ENCODE measurements around the gene SLC7A6OS. TPM values are rescaled to one million over a fixed set of nuclear protein-coding genes. Genes with fewer than 3 reads are reported as not detected.

SLC7A6OS gene
- total RNA-seq, 1 experiment from 2014 or later: 24.5 TPM

DNA sequence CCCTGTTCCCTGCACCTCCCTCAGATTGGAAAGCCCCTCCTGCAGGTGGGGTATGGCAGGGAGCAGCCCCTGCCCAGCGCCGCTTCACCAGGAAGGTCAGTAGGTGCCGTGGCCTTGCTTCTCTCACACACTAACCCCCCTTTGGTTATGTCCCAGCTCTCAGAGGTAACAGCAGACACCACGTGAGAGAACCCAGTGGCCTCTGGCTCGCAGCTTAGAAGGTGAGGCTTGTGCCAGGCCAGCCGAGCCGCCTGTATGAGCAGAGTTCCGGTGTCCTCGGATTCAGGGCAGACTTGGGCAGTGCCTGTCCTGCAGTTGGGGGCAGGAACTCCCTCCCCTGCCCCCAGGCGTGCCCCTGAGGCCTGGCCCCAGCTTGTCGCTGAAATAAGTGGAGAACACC is 47.2 kb upstream of the SLC7A6OS start:
- no peaks in the 10 kb centered on the region for H3K79me1 ChIP-seq (ENCODE audit: insufficient read depth, low read depth, low read length, poor library complexity, severe bottlenecking)
- Mint-ChIP-seq H3K4me1 (peaks cover 2 to 8% of the 10 kb centered on the region in 2 experiments; a peak in 1 of 4 replicates), H3K27me3 (ENCODE audit: low read depth) (no peaks in the 10 kb centered on the region; the same call in 1 of the 2 replicates), H3K36me3 (ENCODE audit: insufficient read depth in 1 of 3, low read depth in 3 of 3) (peaks cover 7 to 42% (median 36%) of the 10 kb centered on the region in 3 experiments; a peak in 6 of 7 replicates), H3K27ac (no peak overlapping the region), H3K4me3 (no peak overlapping the region), H3K9me3 (no peaks in the 10 kb centered on the region)
- H2BK120ac ChIP-seq (ENCODE audit: low read depth, low read length, poor library complexity, severe bottlenecking): no peak overlapping the region
- no peak overlapping the region for H3K56ac ChIP-seq (ENCODE audit: insufficient read length, low read depth, low read length)
- DNase-seq: no peak
- no peak overlapping the region for H3K27ac ChIP-seq (ENCODE audit: insufficient read length, low read depth, low read length)
- no peak overlapping the region for H3K4ac ChIP-seq (ENCODE audit: low read depth, low read length)
- no peaks in the 10 kb centered on the region for H3K9me3 ChIP-seq (ENCODE audit: control insufficient read depth, low read depth, low read length)
- H2BK12ac ChIP-seq (ENCODE audit: insufficient read length, low read depth, low read length): no peak overlapping the region
- no peak overlapping the region for H3T11ph ChIP-seq (ENCODE audit: low read length)
- H3K14ac ChIP-seq (ENCODE audit: insufficient read depth, low read length): no peak overlapping the region
- H2BK5ac ChIP-seq (ENCODE audit: insufficient read length, low read length): no peak overlapping the region
- H4K8ac ChIP-seq (replicated peaks; ENCODE audit: insufficient read length, low read depth, low read length): no peak overlapping the region
- H3K4me2 ChIP-seq (ENCODE audit: insufficient read depth, insufficient read length, low read length): no peak overlapping the region
- no peaks in the 10 kb centered on the region for H3K27me3 ChIP-seq (ENCODE audit: insufficient read depth, low read length)
- no peaks in the 10 kb centered on the region for H3K4me1 ChIP-seq (ENCODE audit: insufficient read depth, low read length)
- WGBS (ENCODE audit: extremely low coverage, insufficient read length, low lambda C conversion rate): no CpG with 5 or more reads among the region's 11 CpGs
- no peaks in the 10 kb centered on the region for H3K79me2 ChIP-seq (ENCODE audit: insufficient read depth, low read length)
- no peak overlapping the region for H3K18ac ChIP-seq (ENCODE audit: insufficient read length, low read depth, low read length)
- no peak overlapping the region for H4K5ac ChIP-seq (ENCODE audit: insufficient read length, low read depth, low read length)
- no peak overlapping the region for H3K23ac ChIP-seq (ENCODE audit: insufficient read length, low read depth, low read length)
- no peak overlapping the region for H2BK20ac ChIP-seq (ENCODE audit: low read depth, low read length, poor library complexity, severe bottlenecking)
- TF ChIP-seq CTCF (conservative IDR thresholded peaks at IDR 0.05): no peak
- H3K23me2 ChIP-seq (ENCODE audit: insufficient read length, low read depth, low read length, poor library complexity, severe bottlenecking): no peaks in the 10 kb centered on the region
- no peak overlapping the region for H4K91ac ChIP-seq (ENCODE audit: insufficient read length, low read depth, low read length)
- H2BK15ac ChIP-seq (ENCODE audit: low read depth, low read length): no peak overlapping the region
- H3K9ac ChIP-seq (ENCODE audit: extremely low read depth, insufficient read length, low read length): no peak overlapping the region
- H2AK5ac ChIP-seq (ENCODE audit: insufficient read length, low read length): no peak overlapping the region
- no peak overlapping the region for H2AFZ ChIP-seq (ENCODE audit: low read length)
- no peaks in the 10 kb centered on the region for H4K20me1 ChIP-seq (ENCODE audit: control insufficient read depth, insufficient read depth, insufficient read length)
